Gastrocnemius medialis (tissue), 4 donors: Measurements from ENCODE around the gene OSMR. TPM values are rescaled to one million over a fixed set of nuclear protein-coding genes. Genes with fewer than 3 reads are reported as not detected.
A peak's percentile ranks its signal among the peaks of the same experiment; 100 is the strongest.

Experiments
- ATAC-seq, 2 donors: fragments of 150-250 bp; one replicate each; pipeline ENCODE4 v1.9.1; 2016
- DNase-seq, 2 donors: peaks; one replicate each; pipeline ENCODE4 v3.0.0-alpha.2; 2019
- H3K27ac ChIP-seq, 4 donors: fragments of 200-600 bp; sonication (generic); 1 replicate in 1 of 4; 2 replicates in 3 of 4; pipeline ENCODE4 v1.5.1; 2016 to 2018; ENCODE audit warnings: mild to moderate bottlenecking in 2 of 4, moderate library complexity in 1 of 4
- H3K27me3 ChIP-seq, 3 donors: fragments of 200-600 bp; sonication (generic) in 2 of 3; 1 replicate in 1 of 3; 2 replicates in 2 of 3; pipeline versions ENCODE4 v1.5.1 to v1.6.0; 2016 to 2019; ENCODE audit warnings: mild to moderate bottlenecking in 1 of 3, moderate library complexity in 1 of 3
- H3K36me3 ChIP-seq, 2 donors: fragments of 200-600 bp; sonication (generic) in 1 of 2; one replicate each; pipeline ENCODE4 v1.5.1; 2017 to 2018
- H3K4me1 ChIP-seq, 2 donors: fragments of 200-600 bp; sonication (generic) in 1 of 2; one replicate each; pipeline ENCODE4 v1.5.1; 2016 to 2017; ENCODE audit warnings: mild to moderate bottlenecking in 2 of 2
- H3K4me3 ChIP-seq, 4 donors: fragments of 200-600 bp; sonication (generic) in 3 of 4; 1 replicate in 1 of 4; 2 replicates in 3 of 4; pipeline ENCODE4 v1.5.1; 2016 to 2019; ENCODE audit warnings: mild to moderate bottlenecking in 2 of 4
- H3K9me3 ChIP-seq, 3 donors: fragments of 200-600 bp; sonication (generic) in 2 of 3; 1 replicate in 1 of 3; 2 replicates in 2 of 3; pipeline ENCODE4 v1.5.1; 2016 to 2019
- CTCF ChIP-seq, 5 experiments: fragments of 450-650 bp in 3 of 5; fragments of 200-600 bp in 2 of 5; sonication (generic) in 2 of 5; IDR thresholded peaks in 4 of 5; conservative IDR thresholded peaks in 1 of 5; 1 replicate in 4 of 5; 2 replicates in 1 of 5; pipeline ENCODE4 v1.5.1; 2016 to 2019; ENCODE audit warnings: antibody characterized with exemption in 5 of 5, mild to moderate bottlenecking in 3 of 5, moderate library complexity in 3 of 5
- POLR2A ChIP-seq, 2 donors: fragments of 450-650 bp; IDR thresholded peaks; one replicate each; pipeline ENCODE4 v1.6.1; 2017; ENCODE audit warnings: antibody characterized with exemption in 2 of 2, mild to moderate bottlenecking in 2 of 2, moderate library complexity in 2 of 2
- in situ Hi-C, 4 donors: fragments of 200-750 bp; cut with MboI; loops; one replicate each; pipeline versions ENCODE4 v1.15.0 to v1.8.0; 2017; ENCODE audit warnings: low sequenced_read_pairs in 4 of 4
- intact Hi-C: fragments of 100-400 bp; cut with DNase I; formaldehyde crosslinking; loops from one replicate; pipeline ENCODE4 v1.15.1; 2023; ENCODE audit warnings: low total_unique reads
- total RNA-seq, 4 donors: library from RNA; depleted of rRNA; stranded (reverse); fragments of >200 nt; gene quantifications; one replicate each; pipeline versions ENCODE4 v1.1.0 to v1.2.3, GENCODE V29; 2016

The OSMR gene
- 10 to 100 TPM in 1 of 4 donors, 1 to 10 TPM in 3; 4.9 to 12.4 (median 6.5) TPM for total RNA-seq

GRCh38 chr5:38845526-38846378 is at the start of gene OSMR:
TSS of gene OSMR (plus strand) at chr5:38846012. CDS start at chr5:38869045, 23,033 bp downstream.
- H3K4me1 ChIP-seq = no peaks in the 10 kb centered on the region
- intact Hi-C loops = no loop called here
- H3K4me3 ChIP-seq = peak within 1 kb of the TSS; percentile 66 to 80 (median 70)
- TF ChIP-seq POLR2A (IDR thresholded peaks at IDR 0.05) (peak; percentile 73 to 77), CTCF (IDR thresholded peaks at IDR 0.05 in 4 of 5, conservative IDR thresholded peaks at IDR 0.05 in 1 of 5) (no peak)
- no peaks in the 10 kb centered on the region for H3K36me3 ChIP-seq
- H3K9me3 ChIP-seq = no peaks in the 10 kb centered on the region
- in situ Hi-C loops = no loop called here
- H3K27ac ChIP-seq = peak within 1 kb of the TSS; percentile 74 to 89 (median 86)
- DNase-seq = peak; percentile 67 to 79
- peak; percentile 84 to 85 for ATAC-seq
- H3K27me3 ChIP-seq = peaks cover 4 to 9% (median 7%) of the 10 kb centered on the region in 3 donors

GRCh38 chr5:38796742-38797108 is 49.1 kb upstream of the OSMR start:
- DNase-seq (no peak), ATAC-seq (no peak)
- intact Hi-C loops = no loop called here
- H3K4me3 ChIP-seq = no peak overlapping the region
- H3K36me3 ChIP-seq = no peaks in the 10 kb centered on the region
- H3K4me1 ChIP-seq = peaks cover 15 to 32% of the 10 kb centered on the region in 2 donors
- H3K9me3 ChIP-seq = no peaks in the 10 kb centered on the region
- peak overlapping the region; percentile 53 to 80 (median 61) for H3K27ac ChIP-seq
- TF ChIP-seq CTCF (IDR thresholded peaks at IDR 0.05 in 4 of 5, conservative IDR thresholded peaks at IDR 0.05 in 1 of 5) (no peak), POLR2A (IDR thresholded peaks at IDR 0.05) (no peak)
- in situ Hi-C loops = no loop called here
- H3K27me3 ChIP-seq = no peaks in the 10 kb centered on the region

- Histone ChIP-seq H3K4me1 (peaks cover 15 to 32% of the 10 kb centered on the region in 2 donors), H3K27me3 (no peaks in the 10 kb centered on the region), H3K27ac (peak overlapping the region in 3 of 4 donors; percentile 53 to 80 (median 59)), H3K36me3 (no peaks in the 10 kb centered on the region), H3K4me3 (no peak overlapping the region), H3K9me3 (no peaks in the 10 kb centered on the region)
- no peak for DNase-seq
- TF ChIP-seq POLR2A (IDR thresholded peaks at IDR 0.05) = no peak
- ATAC-seq = no peak
- intact Hi-C loops (no loop called here), in situ Hi-C loops (no loop called here)
Measured at GRCh38 chr5:38797838-38798237, 48.0 kb upstream of the OSMR start.

GRCh38 chr5:38799556-38800377 is 46.0 kb upstream of the OSMR start:
- no peaks in the 10 kb centered on the region for H3K36me3 ChIP-seq
- intact Hi-C loops (no loop called here), in situ Hi-C loops (loop anchor here in 1 of 4 donors (5.0 to 10.0 kb wide), 3 partner anchors 135 to 362 kb away; no protein-coding TSS in a partner anchor)
- ATAC-seq (peak in 1 of 2 donors; percentile 16), DNase-seq (no peak)
- TF ChIP-seq POLR2A (IDR thresholded peaks at IDR 0.05) (no peak), CTCF (IDR thresholded peaks at IDR 0.05 in 4 of 5, conservative IDR thresholded peaks at IDR 0.05 in 1 of 5) (no peak)
- H3K9me3 ChIP-seq = no peaks in the 10 kb centered on the region
- no peaks in the 10 kb centered on the region for H3K27me3 ChIP-seq
- H3K27ac ChIP-seq = peak overlapping the region; percentile 44 to 61 (median 56)
- H3K4me3 ChIP-seq = no peak overlapping the region
- H3K4me1 ChIP-seq = peaks cover 15 to 32% of the 10 kb centered on the region in 2 donors
